Right ventricle myocardium inferior (tissue), 1 donor: ENCODE data around the gene CLEC4E. TPM values are rescaled to one million over a fixed set of nuclear protein-coding genes. Genes with fewer than 3 reads are reported as not detected.
"Not testable (repeated sequence)": the region's sequence is repeated elsewhere in the genome, so short reads cannot be mapped to it uniquely, and the experiment has no call there.

Experiments used
- ATAC-seq: fragments of 200-7000 bp; cut with Tn5 transposase; one replicate; pipeline ENCODE4 v1.9.1; 2020; ENCODE audit warnings: mild to moderate bottlenecking, moderate library complexity
- DNase-seq: peaks from one replicate; pipeline ENCODE4 v3.0.0; 2021; ENCODE audit errors: missing footprints
- intact Hi-C: fragments of 100-400 bp; cut with DNase I; formaldehyde crosslinking; loops from one replicate; pipeline ENCODE4 v1.11.0; 2022
- total RNA-seq: library from RNA; stranded (reverse); fragmentation: NEBNext Ultra II Directional; extraction: Animal tissue kit (Norgen Biotek cat#: 25700); gene quantifications from one replicate; pipeline ENCODE4 v1.2.1, GENCODE V29; 2021
- donor health status: DM: no; HTN: yes; CAD: no; lungs with severe emphysema.

CLEC4E gene
- total RNA-seq, 1 donor from 2014 or later = 1.4 TPM

DNA sequence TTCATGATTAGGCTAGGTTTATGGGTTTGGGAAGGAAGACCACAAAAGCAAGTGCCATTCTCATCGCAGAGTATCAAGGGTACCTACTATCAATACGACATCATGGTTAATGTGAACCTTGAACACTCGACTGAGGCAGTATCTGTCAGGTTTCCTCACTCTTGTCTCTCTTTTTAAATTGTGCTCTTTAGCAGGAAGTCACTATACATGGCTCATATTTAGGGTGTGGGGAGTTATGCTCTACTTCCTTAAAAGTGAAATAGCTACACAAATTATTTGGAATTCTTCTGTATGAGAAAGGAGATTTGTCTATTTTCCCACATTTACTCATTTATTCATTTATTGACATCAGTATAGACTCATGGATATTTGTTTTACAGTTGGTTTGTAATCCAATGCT is 5.9 kb upstream of the CLEC4E start:
- ATAC-seq (no peak), DNase-seq (no peak)
- intact Hi-C loops = no loop called here

DNA sequence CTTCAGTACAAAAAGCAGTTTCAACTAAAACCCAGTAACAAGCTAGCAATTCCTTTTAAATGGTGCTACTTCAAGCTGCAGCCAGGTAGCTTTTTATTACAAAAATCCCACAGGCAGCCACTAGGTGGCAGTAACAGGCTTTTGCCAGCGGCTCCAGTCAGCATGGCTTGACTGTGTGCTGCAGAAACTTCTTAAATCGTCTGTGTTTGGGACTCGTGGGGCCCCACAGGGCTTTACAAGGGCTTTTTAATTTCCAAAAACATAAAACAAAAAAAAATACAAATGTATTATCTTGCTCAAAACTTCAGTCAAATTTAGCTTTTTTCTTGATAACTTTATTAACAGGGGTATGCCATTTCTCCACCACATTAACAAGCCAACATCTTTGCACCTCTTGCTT is 3.6 kb upstream of the CLEC4E start:
- ATAC-seq (no peak), DNase-seq (no peak)
- intact Hi-C loops = loop anchor here (2.0 kb wide), 1 partner anchor 65 kb away; no protein-coding TSS in a partner anchor

DNA sequence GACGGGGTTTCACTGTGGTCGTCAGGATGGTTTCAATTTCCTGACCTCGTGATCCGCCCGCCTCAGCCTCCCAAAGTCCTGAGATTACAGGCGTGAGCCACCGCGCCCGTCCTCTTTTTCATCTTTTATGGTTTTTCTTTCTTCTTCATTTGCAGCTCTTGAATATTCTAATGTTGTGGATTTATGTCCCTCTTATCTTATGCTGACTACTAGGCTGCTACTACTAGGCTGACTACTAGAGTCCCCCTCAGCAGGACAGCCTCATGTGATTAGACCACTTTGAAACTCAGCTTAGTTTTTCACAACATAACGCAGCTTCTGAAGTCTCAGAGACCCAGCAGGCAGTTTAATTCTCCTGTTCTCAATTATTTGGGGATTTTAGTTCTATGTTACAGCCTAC is 857 bp upstream of the CLEC4E start:
- ATAC-seq = no peak
- intact Hi-C loops = no loop called here

DNA sequence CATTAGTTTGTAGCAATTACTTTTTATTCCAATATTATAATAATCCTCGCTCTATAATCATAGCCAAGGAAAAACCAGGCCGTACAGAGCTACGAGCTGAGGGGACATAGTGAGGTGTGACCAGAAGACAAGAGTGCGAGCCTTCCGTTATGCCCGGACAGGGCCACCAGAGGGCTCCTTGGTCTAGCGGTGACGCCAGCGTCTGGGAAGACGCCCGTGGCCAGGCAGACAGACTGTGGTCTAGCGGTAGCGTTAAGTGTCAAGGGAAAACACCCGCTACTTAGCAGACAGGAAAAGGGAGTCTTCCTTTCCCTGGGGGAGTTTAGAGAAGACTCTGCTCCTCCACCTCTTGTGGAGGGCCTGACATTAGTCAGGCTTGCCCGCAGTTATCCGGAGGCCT is 2.9 kb downstream of the CLEC4E start:
- intact Hi-C loops, ATAC-seq: not testable (repeated sequence)
- peak; percentile 68 for DNase-seq

More for the DNA sequence above, 857 bp upstream of the CLEC4E start:
- DNase-seq = no peak

DNA sequence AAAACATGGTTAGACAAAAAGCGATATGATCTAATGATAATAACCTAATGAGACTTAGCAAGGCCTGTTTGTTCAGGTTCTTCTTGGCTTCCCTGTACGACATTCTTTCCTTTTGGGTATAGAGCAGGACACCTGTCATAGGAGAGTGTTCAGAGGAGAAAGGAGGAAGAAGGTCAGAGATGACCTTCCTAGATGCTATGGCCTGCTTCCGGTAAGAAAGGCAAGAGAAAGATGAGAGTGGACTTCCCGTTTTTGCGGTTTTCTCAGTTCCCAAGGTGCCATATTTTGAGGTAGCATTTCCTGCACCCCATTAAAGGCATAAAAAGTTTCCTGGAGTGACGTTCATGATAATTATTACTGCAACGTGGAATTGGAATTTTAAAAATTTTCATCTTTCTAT is 8.7 kb downstream of the CLEC4E start:
- ATAC-seq = no peak
- DNase-seq = no peak
- intact Hi-C loops = no loop called here

DNA sequence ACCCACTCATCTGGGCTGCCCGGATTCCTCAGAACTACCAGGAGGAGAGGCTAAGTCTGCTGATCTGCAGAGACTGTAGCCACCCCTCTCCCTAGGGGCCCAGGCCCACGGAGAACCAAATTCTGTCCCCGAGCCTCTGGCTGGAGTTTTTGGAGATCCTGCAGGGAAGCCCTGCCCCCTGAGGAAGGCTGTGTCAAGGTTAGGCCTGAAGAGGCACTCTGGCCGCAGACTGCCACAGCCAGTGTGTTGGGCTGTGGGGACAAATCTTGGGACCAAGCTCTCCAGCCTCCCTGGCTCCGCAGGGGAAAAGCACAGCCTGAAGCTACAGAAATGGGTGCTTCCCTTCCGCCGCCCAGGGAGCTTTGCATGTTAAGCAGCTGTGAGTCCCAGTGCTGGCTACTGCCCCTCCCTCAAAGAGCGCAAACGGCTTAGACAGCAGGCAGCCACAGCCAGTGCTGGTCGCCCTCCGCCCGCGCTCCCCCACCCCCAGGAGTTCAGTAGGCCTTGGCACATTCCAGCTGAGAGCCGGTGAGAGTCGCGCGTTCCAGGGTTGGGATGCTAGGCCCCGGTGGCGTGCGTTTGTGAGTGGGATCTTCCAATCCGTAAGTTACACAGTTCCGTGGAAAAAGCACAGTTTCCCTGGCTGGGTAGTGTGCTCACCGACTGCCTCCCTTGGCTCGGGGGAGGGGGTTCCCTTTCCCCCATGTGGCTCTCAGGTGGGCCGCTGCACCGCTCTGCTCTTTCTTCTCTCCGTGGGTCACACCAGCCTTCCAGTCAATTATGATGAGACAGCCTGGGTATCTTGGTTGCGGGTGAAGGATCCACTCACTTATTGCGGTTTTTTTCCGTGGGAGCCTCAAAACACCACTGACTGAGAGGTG is 13.2 kb downstream of the CLEC4E start:
- ATAC-seq = no peak
- DNase-seq = peak; percentile 39
- intact Hi-C loops = no loop called here

DNA sequence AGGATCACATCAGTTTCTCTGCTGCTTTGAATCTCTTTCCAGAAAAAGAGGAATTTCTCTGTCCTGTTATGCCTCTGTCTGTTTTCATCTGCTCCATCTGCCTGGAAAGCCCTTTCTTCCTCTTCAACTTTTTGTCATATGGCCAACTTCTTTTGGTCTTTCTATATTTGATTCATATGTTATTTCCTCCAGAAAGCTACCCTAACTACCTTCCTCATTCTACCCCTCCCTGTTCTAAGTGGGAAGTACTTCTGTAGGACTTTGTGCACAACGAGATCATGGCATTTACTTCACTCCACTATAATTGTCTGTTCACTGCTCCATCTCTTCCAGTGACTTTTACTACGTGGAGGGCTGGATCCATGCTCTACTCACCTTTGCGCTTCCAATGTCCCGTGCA is 21.5 kb downstream of the CLEC4E start:
- intact Hi-C loops = no loop called here
- ATAC-seq = peak; percentile 54
- DNase-seq = no peak

DNA sequence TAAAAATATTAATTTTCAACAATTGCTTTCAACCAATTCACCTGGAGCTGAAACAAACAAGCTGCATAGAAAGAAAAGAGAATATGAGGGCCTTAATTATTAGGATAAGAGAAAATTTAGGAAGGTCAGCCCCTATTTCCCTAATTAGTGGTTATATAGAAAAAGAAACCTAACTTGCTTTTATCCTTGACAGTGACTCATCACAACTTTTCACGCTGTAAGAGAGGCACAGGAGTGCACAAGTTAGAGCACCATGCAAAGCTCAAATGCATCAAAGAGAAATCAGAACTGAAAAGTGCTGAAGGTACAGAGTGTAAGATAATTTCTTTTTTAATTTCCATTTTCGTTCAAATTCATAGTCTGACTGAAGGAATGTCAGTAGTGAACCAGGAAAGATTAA is 22.7 kb downstream of the CLEC4E start:
- DNase-seq (no peak), ATAC-seq (no peak)
- intact Hi-C loops = no loop called here

DNA sequence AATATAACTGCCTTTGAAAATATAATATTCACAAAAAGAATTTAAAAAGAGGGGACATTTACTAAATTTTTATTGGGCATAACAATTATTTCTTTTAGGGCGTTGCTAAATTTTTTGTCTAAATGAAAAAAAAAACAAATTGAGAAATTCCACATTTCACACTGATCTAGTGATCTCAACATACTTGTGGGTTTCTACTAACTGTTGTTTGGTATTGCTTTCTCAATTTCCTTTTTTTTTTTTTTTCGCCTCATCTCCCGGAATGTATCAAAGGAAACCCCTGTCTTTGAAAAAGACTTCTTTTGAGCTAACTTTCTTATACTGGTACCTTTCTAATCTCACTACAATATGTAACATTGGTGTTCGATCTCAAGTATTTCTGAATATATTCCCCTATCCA is 27.4 kb downstream of the CLEC4E start, which contains the start of gene CLEC4D:
Gene CLEC4D, plus strand, starts transcription at position 248 of the 400 bp plus-strand sequence. CDS start 230 bp downstream, outside the sequence.
- intact Hi-C loops = no loop called here
- no peak for DNase-seq
- no peak for ATAC-seq

DNA sequence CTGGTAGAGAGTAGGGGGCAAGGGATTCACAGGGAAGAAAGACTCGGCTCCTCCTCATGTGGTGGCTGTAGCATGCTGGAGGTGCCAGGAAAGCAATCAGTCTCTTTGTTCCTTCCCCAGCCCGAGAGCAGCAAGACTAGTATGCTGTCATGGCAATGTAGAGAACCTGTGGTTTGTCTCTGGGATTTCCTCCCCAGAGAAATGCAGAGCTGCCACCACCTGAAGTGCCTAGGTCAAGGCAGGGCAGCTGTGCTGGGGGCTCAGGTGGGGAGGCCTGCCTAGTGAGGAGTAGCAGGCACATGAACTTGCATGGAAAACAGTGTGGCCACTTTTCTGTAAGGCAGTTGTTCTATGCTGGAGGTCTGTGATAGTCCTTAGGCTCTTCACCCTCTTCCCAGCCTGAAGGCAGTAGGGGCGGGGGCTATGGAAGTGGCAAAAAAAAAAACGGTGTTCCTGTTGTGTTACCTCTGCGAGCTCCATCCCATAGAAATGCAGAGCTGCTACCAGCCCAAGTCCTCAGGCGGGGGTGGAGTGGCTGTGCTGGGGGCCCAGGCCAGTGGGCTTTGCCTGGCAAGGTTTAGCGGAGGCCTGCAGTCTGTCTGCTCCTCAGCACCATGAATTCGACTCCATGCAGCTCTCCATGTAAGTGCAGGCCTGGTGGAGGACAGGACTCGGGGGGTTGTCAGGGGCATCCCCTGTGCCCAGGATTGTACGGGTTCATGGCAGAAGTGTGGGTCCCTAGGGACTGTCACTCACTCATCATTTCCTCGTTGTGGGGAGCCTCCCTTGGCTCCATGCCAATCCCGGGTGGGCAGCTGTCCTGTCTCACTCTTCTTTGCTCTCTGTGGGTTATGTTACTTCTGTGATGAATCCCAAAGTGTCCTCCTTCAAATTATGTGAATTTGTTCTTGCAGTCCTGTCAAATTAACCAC is 31.5 kb downstream of the CLEC4E start:
- intact Hi-C loops = no loop called here
- ATAC-seq (no peak), DNase-seq (no peak)

DNA sequence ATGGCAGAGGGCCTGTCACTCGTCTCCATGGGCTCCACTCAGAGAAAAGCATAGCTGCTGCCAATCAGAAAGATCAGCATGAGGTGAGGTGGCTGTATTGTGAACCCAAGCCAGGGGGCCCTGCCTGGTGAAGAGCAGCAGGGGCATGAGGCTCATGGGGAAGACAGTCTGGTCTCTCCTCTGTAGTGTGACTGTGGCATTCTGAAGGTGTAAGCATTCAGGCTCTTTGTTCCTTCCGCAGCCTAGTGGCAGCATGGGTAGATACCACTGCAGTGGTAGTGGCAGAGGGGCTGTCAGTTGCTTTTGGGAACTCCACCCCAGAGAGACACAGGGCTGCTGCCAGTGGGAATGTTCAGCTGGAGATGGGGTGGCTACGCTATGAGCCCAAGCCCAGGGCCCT is 32.5 kb downstream of the CLEC4E start:
- intact Hi-C loops = no loop called here
- no peak for DNase-seq
- no peak for ATAC-seq

DNA sequence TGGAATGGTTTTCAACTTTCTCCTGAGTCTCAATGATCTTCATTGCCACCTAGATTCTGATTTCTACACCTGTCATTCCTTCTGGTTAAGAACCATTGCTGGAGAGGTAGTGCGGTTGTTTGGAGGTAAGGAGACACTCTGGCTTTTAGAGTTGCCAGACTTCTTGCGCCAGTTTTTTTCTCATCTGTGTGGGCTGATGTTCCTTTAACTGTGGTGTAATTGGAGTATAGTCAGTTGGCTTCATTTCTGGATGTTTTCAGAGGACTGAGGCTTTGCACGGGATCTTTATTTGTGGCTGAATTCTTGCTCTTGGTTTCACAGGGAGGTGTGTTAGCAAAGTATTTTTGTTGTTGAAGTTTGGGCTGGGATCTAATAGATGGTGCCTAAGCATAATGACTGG is 33.1 kb downstream of the CLEC4E start:
- ATAC-seq = no peak
- intact Hi-C loops = no loop called here

DNA sequence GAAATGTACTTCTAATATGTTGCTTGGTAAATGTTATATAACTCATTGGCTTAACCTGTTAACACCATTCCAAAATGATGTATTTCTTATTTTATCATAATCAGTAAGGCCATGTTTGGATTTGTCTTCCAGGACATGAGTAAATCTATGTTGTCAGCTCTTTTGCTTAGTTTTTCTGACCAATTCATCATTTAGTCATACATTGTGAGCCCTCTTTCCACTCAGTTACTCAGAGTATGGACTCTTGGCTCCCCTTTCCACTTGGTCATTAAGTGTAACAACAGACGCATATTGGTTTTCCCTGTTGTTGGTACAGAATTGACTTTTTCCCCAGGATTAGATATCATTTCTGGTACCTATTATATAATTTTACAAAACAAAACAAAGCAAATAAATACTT is 36.4 kb downstream of the CLEC4E start:
- DNase-seq = no peak
- ATAC-seq = no peak

More for the DNA sequence above, 33.1 kb downstream of the CLEC4E start:
- DNase-seq = no peak

DNA sequence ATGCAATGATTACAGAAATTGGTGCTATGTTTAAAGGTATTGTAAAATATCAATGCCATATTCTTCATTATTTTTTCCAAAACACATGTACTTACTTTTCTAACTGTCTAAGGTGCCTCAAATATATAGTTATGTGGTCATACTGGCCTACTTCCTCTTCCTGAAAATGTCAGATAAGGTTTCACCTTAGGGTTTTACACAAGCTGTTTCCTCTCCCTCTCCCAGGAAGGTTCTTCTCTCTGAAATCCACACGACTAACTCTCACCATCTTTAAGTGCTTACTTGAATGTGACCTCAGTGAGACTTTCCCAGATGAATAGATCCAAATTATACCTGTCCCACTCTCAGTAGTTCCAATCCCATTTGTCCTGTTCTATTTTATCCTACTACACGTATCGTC is 39.0 kb downstream of the CLEC4E start:
- DNase-seq = no peak
- intact Hi-C loops = no loop called here
- no peak for ATAC-seq

More for the DNA sequence above, 36.4 kb downstream of the CLEC4E start:
- intact Hi-C loops = no loop called here

DNA sequence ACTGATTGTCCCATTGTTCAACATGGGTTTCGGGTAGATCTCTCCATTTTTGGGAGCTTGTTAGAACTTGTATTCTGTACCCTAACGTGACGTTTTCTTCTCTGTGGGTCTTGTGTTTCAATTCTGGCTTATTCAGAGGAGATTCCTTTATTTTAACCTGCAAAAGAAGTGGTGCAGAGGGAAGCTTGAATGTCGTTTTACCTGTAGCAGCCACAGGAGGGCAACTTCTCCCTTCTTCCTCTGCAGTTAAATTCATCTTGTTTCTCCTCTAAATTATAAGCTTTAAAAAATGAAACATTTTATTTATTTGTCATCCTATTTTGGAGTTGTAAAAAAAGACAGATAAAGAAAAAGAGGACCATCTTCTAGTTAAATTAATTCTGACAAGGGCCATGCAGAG is 41.1 kb downstream of the CLEC4E start:
- DNase-seq = no peak
- intact Hi-C loops = no loop called here
- ATAC-seq = no peak

DNA sequence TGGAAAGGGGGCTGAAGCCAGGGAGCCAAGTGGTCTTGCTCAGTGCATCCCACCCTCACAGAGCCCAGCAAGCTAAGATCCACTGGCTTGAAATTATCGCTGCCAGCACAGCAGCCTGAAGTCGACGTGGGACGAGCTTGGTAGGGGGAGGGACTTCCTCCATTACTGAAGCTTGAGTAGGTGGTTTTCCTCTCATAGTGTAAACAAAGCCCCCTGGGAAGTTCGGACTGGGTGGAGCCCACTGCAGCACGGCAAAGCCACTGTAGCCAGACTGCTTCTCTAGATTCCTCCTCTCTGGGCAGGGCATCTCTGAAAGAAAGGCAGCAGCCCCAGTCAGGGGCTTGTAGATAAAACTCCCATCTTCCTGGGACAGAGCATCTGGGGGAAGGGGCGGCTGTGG is 44.6 kb downstream of the CLEC4E start:
- DNase-seq, intact Hi-C loops, ATAC-seq: not testable (repeated sequence)

DNA sequence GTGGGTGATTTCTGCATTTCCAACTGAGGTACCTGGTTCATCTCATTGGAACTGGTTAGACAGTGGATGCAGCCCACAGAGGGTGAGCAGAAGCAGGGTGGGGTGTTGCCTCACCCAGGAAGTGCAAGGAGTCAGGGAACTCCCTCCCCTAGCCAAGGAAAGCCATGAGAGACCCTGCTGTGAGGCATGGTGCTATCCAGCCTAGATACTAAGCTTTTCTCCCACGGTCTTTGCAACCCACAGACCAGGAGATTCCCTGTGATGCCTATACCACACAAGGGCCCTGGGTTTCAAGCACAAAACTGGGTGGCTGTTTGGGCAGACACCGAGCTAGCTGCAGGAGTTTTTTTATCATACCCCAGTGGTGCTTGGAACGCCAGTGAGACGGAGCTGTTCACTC is 45.0 kb downstream of the CLEC4E start:
- ATAC-seq, intact Hi-C loops: not testable (repeated sequence)

DNA sequence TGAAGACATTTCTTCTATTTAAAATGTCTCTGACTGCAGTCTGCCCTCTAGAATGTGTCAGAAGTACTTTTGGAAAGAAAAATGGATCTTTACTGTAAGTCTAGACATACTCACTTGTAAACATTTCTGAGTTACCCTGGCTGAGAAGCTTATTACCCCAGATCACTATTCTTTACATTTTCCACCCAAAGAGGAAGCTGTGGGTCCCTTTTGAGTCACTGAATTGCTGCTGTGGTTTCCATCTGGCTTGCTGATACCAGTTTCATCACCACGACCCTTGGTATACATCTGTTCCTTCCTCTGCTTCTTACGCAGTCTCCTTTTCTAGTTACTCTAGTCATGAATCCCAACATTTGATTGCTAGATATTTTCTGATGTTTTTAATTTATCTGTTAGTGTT is 47.6 kb downstream of the CLEC4E start:
- DNase-seq (no peak), ATAC-seq (peak; percentile 31)
- intact Hi-C loops = no loop called here

More for the DNA sequence above, 45.0 kb downstream of the CLEC4E start:
- not testable (repeated sequence) for DNase-seq
